HG03175 (cell line): ENCODE data around the gene TGFBR1.
"Not testable (repeated sequence)": the region's sequence is repeated elsewhere in the genome, so short reads cannot be mapped to it uniquely, and the experiment has no call there.

ENCODE experiments used
- ATAC-seq: cut with Tn5 transposase; IDR thresholded peaks from one replicate; pipeline ENCODE4 v1.9.1; 2021; ENCODE audit warnings: mild to moderate bottlenecking, moderate library complexity; ENCODE audit not compliant: unreplicated experiment

The TGFBR1 gene

GRCh38 chr9:99184475-99185347, 79.8 kb downstream of the TGFBR1 start:
- ATAC-seq, result peak; percentile 60

GRCh38 chr9:99185348-99185632, 80.4 kb downstream of the TGFBR1 start:
- no peak for ATAC-seq

DNA sequence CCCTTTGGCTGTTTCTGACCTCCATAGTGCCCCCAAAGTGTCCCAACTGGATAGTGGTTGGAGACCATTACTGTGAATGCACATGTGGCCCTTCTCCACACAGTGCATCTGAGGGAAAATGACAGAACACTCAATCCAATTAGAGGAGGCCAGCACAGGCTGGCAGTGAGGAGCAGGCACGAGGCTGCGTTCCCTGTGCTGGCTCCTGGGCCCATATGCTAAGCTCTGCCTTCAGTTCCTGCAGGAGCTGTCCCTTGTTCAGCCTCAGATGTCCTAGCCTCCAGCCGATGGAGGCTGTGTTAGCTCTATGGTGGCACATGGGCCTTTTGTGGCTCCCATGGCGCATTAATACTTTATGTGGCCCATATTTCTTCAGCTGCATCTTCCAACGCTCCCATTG, 81.0 kb downstream of the TGFBR1 start:
- ATAC-seq, result no peak

DNA sequence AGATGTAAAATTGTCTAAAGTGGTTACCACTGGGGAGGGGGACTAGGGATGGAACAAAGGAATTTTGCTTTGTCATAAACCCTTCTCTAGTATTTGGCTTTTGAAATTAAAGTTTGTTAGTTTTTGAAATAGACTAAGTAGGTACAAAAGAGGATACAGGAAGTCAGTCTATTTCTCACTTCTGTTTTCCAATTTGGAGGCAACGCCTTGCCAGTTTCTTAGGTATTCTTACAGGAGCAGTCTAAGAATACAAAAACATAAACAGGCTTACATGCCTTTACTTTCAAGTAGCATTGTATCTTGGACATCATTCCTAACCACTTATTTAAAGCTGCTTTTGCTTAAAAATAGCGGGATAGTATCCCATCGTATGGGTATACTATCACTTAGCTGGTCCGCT, 82.4 kb downstream of the TGFBR1 start:
- ATAC-seq, result no peak

- ATAC-seq, result no peak
These were observed 84.3 kb downstream of the TGFBR1 start for GRCh38 chr9:99189186-99189585.

- no peak for ATAC-seq
These were observed 85.1 kb downstream of the TGFBR1 start for GRCh38 chr9:99189887-99190596.

DNA sequence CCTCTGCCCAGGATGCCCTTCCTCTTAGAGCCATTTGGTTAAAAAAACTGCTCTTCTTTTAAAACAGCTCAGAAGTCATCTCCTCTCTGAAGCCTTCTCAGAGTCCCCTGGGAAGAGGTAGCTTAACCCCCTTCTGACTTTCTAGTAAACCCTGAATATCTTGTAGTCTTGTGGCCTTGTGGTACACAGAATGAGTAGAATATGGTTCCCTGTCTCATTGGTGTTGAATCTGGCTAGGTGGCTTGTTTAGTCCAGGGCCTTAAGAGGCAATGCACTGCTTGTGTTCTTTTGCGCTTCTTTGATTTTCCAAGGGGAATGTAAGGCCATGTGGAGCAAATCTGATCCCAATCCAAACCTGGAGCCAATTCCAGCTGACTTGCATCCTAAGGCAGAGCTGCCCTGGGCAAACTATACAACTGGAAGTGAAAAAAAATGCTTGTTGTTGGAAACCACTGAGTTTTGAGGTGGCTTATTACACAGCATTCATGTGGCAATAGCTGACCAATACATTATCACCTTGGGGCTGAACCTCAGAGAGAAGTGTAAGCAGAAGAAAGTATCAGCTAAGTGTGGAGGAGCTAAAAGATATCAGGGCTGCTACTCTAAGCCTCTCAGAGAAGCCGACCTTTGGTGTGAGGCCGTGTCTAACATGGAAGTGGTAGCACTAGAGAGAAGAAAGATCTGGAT, 85.8 kb downstream of the TGFBR1 start:
- ATAC-seq, result no peak

DNA sequence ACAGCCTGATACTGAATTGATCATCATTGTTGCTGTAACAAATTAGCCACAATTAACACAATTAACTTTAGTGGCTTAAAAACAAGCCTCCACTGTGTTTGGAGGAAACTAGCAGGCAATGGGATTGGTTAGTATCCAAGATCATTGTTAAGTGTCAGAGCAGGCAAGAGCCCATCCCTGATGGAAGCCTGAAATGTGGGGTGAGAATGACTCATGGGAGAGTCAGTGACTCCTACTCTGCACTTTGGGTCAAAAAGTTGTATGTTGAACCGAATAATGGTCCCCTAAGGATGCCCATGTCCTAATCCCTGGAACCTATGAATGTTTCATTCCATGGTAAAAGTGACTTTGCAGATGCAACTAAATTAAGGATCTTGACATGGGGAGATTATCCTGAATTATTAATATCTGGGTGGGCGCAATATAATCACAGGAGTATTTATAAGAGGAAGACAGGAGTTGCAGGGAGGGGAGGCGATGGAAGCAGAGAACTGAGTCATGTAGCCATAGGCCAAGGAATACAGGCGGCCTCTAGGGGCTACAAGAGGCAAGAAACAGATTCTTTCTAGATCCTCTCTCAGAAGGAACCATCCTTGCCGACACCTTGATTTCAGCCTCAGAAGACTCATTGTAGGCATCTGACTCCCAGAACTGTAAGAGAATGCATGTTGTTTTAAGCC, 88.0 kb downstream of the TGFBR1 start:
- ATAC-seq, result no peak

GRCh38 chr9:99193466-99193821, 88.5 kb downstream of the TGFBR1 start:
- no peak for ATAC-seq

DNA sequence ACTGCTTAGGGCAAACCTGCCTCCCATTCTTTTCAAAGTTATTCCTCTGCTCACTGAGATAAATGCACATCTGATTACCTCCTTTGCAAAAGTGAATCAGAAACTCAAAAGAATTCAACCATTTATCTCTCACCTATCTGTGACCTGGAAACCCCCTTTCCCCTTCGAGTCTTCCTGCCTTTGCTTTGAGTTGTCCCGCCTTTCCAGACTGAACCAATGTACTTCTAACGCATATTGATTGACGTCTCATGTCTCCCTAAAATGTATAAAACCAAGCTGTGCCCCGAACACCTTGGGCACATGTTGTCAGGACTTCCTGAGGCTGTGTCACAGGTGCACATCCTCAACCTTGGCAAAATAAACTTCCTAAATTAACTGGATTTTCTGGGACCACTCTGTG, 91.6 kb downstream of the TGFBR1 start:
- not testable (repeated sequence) for ATAC-seq

- ATAC-seq, result no peak
These were observed 92.3 kb downstream of the TGFBR1 start for GRCh38 chr9:99197124-99197630.

- ATAC-seq, result no peak
These were observed 93.1 kb downstream of the TGFBR1 start for GRCh38 chr9:99197987-99198386.

GRCh38 chr9:99199938-99200539, 95.1 kb downstream of the TGFBR1 start:
- ATAC-seq, result peak; percentile 58

GRCh38 chr9:99201603-99202002, 96.7 kb downstream of the TGFBR1 start:
- no peak for ATAC-seq
